ENCODE results near the gene SPATS2L. TPM values are rescaled to one million over a fixed set of nuclear protein-coding genes. Genes with fewer than 3 reads are reported as not detected.

Gene SPATS2L
- total and polyA plus RNA-seq, 2 experiments from 2014 or later: 159 to 202 TPM

DNA sequence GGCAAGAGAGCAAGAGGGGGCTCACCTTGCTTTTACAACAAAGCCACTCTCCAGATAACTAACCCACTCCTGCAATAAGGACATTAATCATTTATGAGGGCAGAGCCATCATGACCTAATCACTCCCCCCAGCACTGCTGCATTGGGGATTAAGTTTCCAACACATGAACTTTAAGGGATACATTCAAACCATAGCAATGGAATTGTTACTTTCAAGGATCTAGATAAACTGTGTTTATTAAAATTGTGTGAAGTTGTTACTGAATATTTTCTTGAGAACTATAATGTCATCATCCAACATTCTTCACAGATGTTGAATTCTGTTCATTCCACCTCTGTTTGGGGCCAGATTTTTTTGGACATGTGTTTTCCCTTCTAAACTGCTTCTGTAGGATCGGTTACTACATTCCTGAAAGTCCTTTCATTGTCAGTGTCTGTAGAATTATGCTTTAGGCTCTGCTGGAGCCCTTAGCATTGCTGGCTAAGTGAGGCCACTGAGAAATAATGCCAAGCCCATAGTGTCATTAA is 50.4 kb downstream of the SPATS2L start:
- DNase-seq (ENCODE audit: low spot score): no peak
- Histone ChIP-seq H3K36me3 (replicated peaks; ENCODE audit: insufficient read depth, low read depth) (no peaks in the 10 kb centered on the region), H3K79me2 (peaks cover 89% of the 10 kb centered on the region), H3K9me3 (ENCODE audit: low read depth) (no peaks in the 10 kb centered on the region), H3K4me2 (peak overlapping the region; percentile 7), H2AFZ (no peak overlapping the region), H3K27ac (peak overlapping the region; percentile 43), H4K20me1 (ENCODE audit: insufficient read depth, poor library complexity, severe bottlenecking) (peaks cover 11% of the 10 kb centered on the region), H3K9me2 (replicated peaks; ENCODE audit: insufficient read depth) (no peaks in the 10 kb centered on the region), H3K4me3 (no peak overlapping the region), H3K4me1 (ENCODE audit: insufficient read depth) (peaks cover 48% of the 10 kb centered on the region), H3K27me3 (no peaks in the 10 kb centered on the region)
- 23% methylated on average over 1 of the region's 1 CpG for WGBS (ENCODE audit: low lambda C conversion rate, missing lambda C conversion rate)
- TF ChIP-seq EZH2 (IDR thresholded peaks at IDR 0.05; ENCODE audit: borderline replicate concordance) (no peak), EZH2phosphoT487 (IDR thresholded peaks at IDR 0.05; ENCODE audit: low read depth, severe bottlenecking, unreplicated experiment) (no peak)
- TF ChIP-seq, protein P1, sequence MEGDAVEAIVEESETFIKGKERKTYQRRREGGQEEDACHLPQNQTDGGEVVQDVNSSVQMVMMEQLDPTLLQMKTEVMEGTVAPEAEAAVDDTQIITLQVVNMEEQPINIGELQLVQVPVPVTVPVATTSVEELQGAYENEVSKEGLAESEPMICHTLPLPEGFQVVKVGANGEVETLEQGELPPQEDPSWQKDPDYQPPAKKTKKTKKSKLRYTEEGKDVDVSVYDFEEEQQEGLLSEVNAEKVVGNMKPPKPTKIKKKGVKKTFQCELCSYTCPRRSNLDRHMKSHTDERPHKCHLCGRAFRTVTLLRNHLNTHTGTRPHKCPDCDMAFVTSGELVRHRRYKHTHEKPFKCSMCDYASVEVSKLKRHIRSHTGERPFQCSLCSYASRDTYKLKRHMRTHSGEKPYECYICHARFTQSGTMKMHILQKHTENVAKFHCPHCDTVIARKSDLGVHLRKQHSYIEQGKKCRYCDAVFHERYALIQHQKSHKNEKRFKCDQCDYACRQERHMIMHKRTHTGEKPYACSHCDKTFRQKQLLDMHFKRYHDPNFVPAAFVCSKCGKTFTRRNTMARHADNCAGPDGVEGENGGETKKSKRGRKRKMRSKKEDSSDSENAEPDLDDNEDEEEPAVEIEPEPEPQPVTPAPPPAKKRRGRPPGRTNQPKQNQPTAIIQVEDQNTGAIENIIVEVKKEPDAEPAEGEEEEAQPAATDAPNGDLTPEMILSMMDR (IDR thresholded peaks at IDR 0.05; ENCODE audit: poor library complexity): no peak

DNA sequence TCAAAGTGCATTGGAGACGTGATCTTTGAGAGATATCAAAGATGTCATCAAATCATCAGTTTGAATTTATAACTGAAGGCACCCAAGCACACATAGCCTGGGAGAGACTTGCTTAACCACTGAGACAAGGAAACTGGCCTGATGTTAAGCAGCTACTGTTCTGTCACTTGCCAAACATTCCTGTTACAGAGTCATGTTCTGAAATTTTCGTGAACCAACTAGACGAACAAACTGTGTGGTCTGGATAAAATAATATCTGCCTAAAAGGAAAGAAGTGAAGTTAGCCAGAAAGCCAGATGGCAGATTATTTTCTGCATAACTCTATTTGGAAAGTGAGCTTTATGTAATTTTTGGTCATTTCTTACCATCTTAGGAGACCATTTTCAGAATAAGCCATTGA is 51.4 kb downstream of the SPATS2L start:
- peaks cover 98% of the 10 kb centered on the region for H3K79me2 ChIP-seq
- DNase-seq (ENCODE audit: low spot score): no peak
- H3K27ac ChIP-seq: no peak overlapping the region
- no peak overlapping the region for H3K4me2 ChIP-seq
- TF ChIP-seq EZH2phosphoT487 (IDR thresholded peaks at IDR 0.05; ENCODE audit: low read depth, severe bottlenecking, unreplicated experiment) (no peak), EZH2 (IDR thresholded peaks at IDR 0.05; ENCODE audit: borderline replicate concordance) (no peak)
- TF ChIP-seq, protein P1 (IDR thresholded peaks at IDR 0.05; ENCODE audit: poor library complexity): no peak
- H3K4me3 ChIP-seq: no peak overlapping the region
- peaks cover 11% of the 10 kb centered on the region for H4K20me1 ChIP-seq (ENCODE audit: insufficient read depth, poor library complexity, severe bottlenecking)
- H3K36me3 ChIP-seq (replicated peaks; ENCODE audit: insufficient read depth, low read depth): no peaks in the 10 kb centered on the region
- 73% methylated on average over 3 of the region's 3 CpGs for WGBS (ENCODE audit: low lambda C conversion rate, missing lambda C conversion rate)
- H2AFZ ChIP-seq: no peak overlapping the region
- H3K9me3 ChIP-seq (ENCODE audit: low read depth): no peaks in the 10 kb centered on the region
- no peaks in the 10 kb centered on the region for H3K9me2 ChIP-seq (replicated peaks; ENCODE audit: insufficient read depth)
- H3K4me1 ChIP-seq (ENCODE audit: insufficient read depth): peaks cover 42% of the 10 kb centered on the region
- H3K27me3 ChIP-seq: no peaks in the 10 kb centered on the region

DNA sequence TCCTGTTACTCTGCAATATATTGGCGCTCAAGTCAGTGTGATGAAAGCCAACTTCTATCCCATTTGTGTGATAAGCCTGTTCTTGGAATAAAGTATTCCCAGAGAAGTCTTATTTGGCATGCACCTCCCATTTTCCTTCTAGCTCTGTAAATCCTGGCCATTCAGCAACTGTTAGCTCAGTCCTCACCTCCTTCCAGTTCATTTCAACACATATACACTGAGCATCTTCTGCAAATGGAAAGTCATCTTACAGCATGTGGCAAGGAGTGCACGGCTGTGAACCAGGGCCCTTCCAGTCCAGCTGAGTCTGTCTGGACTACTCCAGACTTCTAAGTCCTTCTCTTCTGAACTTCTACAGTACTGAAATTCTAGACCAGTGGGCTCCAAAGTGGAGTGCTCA is 53.1 kb downstream of the SPATS2L start:
- Histone ChIP-seq H4K20me1 (ENCODE audit: insufficient read depth, poor library complexity, severe bottlenecking) (peaks cover 14% of the 10 kb centered on the region), H3K4me2 (no peak overlapping the region), H3K9me2 (replicated peaks; ENCODE audit: insufficient read depth) (no peaks in the 10 kb centered on the region), H2AFZ (no peak overlapping the region), H3K27ac (no peak overlapping the region), H3K9me3 (ENCODE audit: low read depth) (no peaks in the 10 kb centered on the region), H3K4me1 (ENCODE audit: insufficient read depth) (peaks cover 26% of the 10 kb centered on the region), H3K4me3 (no peak overlapping the region), H3K36me3 (replicated peaks; ENCODE audit: insufficient read depth, low read depth) (no peaks in the 10 kb centered on the region), H3K79me2 (peaks cover 98% of the 10 kb centered on the region), H3K27me3 (no peaks in the 10 kb centered on the region)
- WGBS (ENCODE audit: low lambda C conversion rate, missing lambda C conversion rate): 99% methylated on average over 2 of the region's 2 CpGs
- DNase-seq (ENCODE audit: low spot score): no peak
- TF ChIP-seq EZH2 (IDR thresholded peaks at IDR 0.05; ENCODE audit: borderline replicate concordance): no peak
- TF ChIP-seq, protein P1 (IDR thresholded peaks at IDR 0.05; ENCODE audit: poor library complexity): no peak
- TF ChIP-seq EZH2phosphoT487 (IDR thresholded peaks at IDR 0.05; ENCODE audit: low read depth, severe bottlenecking, unreplicated experiment): no peak
